ENCODE results near the gene COQ8A.

- TF ChIP-seq, protein P1, sequence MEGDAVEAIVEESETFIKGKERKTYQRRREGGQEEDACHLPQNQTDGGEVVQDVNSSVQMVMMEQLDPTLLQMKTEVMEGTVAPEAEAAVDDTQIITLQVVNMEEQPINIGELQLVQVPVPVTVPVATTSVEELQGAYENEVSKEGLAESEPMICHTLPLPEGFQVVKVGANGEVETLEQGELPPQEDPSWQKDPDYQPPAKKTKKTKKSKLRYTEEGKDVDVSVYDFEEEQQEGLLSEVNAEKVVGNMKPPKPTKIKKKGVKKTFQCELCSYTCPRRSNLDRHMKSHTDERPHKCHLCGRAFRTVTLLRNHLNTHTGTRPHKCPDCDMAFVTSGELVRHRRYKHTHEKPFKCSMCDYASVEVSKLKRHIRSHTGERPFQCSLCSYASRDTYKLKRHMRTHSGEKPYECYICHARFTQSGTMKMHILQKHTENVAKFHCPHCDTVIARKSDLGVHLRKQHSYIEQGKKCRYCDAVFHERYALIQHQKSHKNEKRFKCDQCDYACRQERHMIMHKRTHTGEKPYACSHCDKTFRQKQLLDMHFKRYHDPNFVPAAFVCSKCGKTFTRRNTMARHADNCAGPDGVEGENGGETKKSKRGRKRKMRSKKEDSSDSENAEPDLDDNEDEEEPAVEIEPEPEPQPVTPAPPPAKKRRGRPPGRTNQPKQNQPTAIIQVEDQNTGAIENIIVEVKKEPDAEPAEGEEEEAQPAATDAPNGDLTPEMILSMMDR (IDR thresholded peaks at IDR 0.05; ENCODE audit: borderline replicate concordance, extremely low read depth, low read length, poor library complexity, severe bottlenecking) = no peak
- TF ChIP-seq EZH2 (IDR thresholded peaks at IDR 0.05; ENCODE audit: borderline replicate concordance, low read depth, low read length, severe bottlenecking) = no peak
Measured at GRCh38 chr1:226962421-226963391, 22.6 kb downstream of the COQ8A start.

Measured in DND-41 (cell line).